Measurements from ENCODE around the gene HBQ1. TPM values are rescaled to one million over a fixed set of nuclear protein-coding genes. Genes with fewer than 3 reads are reported as not detected.

HBQ1 gene
- total and polyA plus RNA-seq, 7 donors, result 0.19 TPM; not detected in 6

GRCh38 chr16:189604-190186 is 9.4 kb downstream of the HBQ1 start:
- intact Hi-C loops (cut with DNase I), result no loop called here
- Histone ChIP-seq H3K27ac (no peak overlapping the region), H3K9me3 (no peaks in the 10 kb centered on the region), H3K4me3 (no peak overlapping the region), H3K36me3 (peaks cover 22 to 77% (median 65%) of the 10 kb centered on the region in 4 donors), H3K4me1 (no peaks in the 10 kb centered on the region), H3K27me3 (no peaks in the 10 kb centered on the region)
- WGBS, 2 donors, result 96% methylated on average over 34 of the region's 34 CpGs
- TF ChIP-seq POLR2AphosphoS5 (IDR thresholded peaks at IDR 0.05) (no peak), CTCF (IDR thresholded peaks at IDR 0.05) (no peak), POLR2A (IDR thresholded peaks at IDR 0.05) (no peak), EP300 (IDR thresholded peaks at IDR 0.05) (no peak)
- no peak for DNase-seq

- intact Hi-C loops (cut with DNase I), result no loop called here
- Histone ChIP-seq H3K27ac (no peak overlapping the region), H3K9me3 (no peaks in the 10 kb centered on the region), H3K4me1 (no peaks in the 10 kb centered on the region), H3K4me3 (no peak overlapping the region), H3K36me3 (peaks cover 31 to 98% (median 79%) of the 10 kb centered on the region in 4 donors), H3K27me3 (no peaks in the 10 kb centered on the region)
- WGBS, 2 donors, result 92 to 94% methylated on average over 4 of the region's 4 CpGs
- DNase-seq, result no peak
- TF ChIP-seq POLR2A (IDR thresholded peaks at IDR 0.05), result no peak
- TF ChIP-seq POLR2AphosphoS5 (IDR thresholded peaks at IDR 0.05), result no peak
- TF ChIP-seq EP300 (IDR thresholded peaks at IDR 0.05), result no peak
- no peak for TF ChIP-seq CTCF (IDR thresholded peaks at IDR 0.05)
These were observed 11.6 kb downstream of the HBQ1 start for GRCh38 chr16:191831-192230.

- WGBS, 2 donors, result 95 to 96% methylated on average over 11 of the region's 11 CpGs
- H3K27ac ChIP-seq, result no peak overlapping the region
- no peak overlapping the region for H3K4me3 ChIP-seq
- no peaks in the 10 kb centered on the region for H3K4me1 ChIP-seq
- DNase-seq, result no peak
- TF ChIP-seq POLR2AphosphoS5 (IDR thresholded peaks at IDR 0.05) (no peak), POLR2A (IDR thresholded peaks at IDR 0.05) (no peak), EP300 (IDR thresholded peaks at IDR 0.05) (no peak), CTCF (IDR thresholded peaks at IDR 0.05) (no peak)
- intact Hi-C loops (cut with DNase I), result no loop called here
- H3K27me3 ChIP-seq, result no peaks in the 10 kb centered on the region
- no peaks in the 10 kb centered on the region for H3K9me3 ChIP-seq
- peaks cover 38 to 100% (median 83%) of the 10 kb centered on the region in 4 donors for H3K36me3 ChIP-seq
These were observed 12.4 kb downstream of the HBQ1 start for GRCh38 chr16:192686-193085.

GRCh38 chr16:193441-193840 is 13.2 kb downstream of the HBQ1 start:
- no peak for DNase-seq
- 91 to 95% methylated on average over 15 of the region's 15 CpGs for WGBS, 2 donors
- TF ChIP-seq POLR2AphosphoS5 (IDR thresholded peaks at IDR 0.05) (no peak), POLR2A (IDR thresholded peaks at IDR 0.05) (no peak), CTCF (IDR thresholded peaks at IDR 0.05) (no peak)
- intact Hi-C loops (cut with DNase I), result no loop called here
- Histone ChIP-seq H3K4me1 (no peaks in the 10 kb centered on the region), H3K27me3 (no peaks in the 10 kb centered on the region), H3K4me3 (no peak overlapping the region), H3K9me3 (no peaks in the 10 kb centered on the region), H3K36me3 (peaks cover 44 to 100% (median 87%) of the 10 kb centered on the region in 4 donors), H3K27ac (no peak overlapping the region)

GRCh38 chr16:194516-194915 is 14.3 kb downstream of the HBQ1 start:
- no peaks in the 10 kb centered on the region for H3K4me1 ChIP-seq
- H3K36me3 ChIP-seq, result peaks cover 53 to 100% (median 84%) of the 10 kb centered on the region in 4 donors
- no peak for DNase-seq
- TF ChIP-seq CTCF (IDR thresholded peaks at IDR 0.05) (no peak), EP300 (IDR thresholded peaks at IDR 0.05) (no peak), POLR2A (IDR thresholded peaks at IDR 0.05) (no peak), POLR2AphosphoS5 (IDR thresholded peaks at IDR 0.05) (no peak)
- H3K27me3 ChIP-seq, result no peaks in the 10 kb centered on the region
- WGBS, 2 donors, result 88 to 98% methylated on average over 6 of the region's 6 CpGs
- H3K27ac ChIP-seq, result no peak overlapping the region
- H3K4me3 ChIP-seq, result no peak overlapping the region
- intact Hi-C loops (cut with DNase I), result no loop called here
- no peaks in the 10 kb centered on the region for H3K9me3 ChIP-seq

Data from sigmoid colon (tissue), 7 donors.